GM19397 (cell line): ENCODE measurements around the gene GDF2.

ENCODE experiments used
- ATAC-seq: cut with Tn5 transposase; IDR thresholded peaks from one replicate; pipeline ENCODE4 v1.9.1; 2021; ENCODE audit warnings: mild to moderate bottlenecking, moderate library complexity; ENCODE audit not compliant: unreplicated experiment

Gene GDF2

DNA sequence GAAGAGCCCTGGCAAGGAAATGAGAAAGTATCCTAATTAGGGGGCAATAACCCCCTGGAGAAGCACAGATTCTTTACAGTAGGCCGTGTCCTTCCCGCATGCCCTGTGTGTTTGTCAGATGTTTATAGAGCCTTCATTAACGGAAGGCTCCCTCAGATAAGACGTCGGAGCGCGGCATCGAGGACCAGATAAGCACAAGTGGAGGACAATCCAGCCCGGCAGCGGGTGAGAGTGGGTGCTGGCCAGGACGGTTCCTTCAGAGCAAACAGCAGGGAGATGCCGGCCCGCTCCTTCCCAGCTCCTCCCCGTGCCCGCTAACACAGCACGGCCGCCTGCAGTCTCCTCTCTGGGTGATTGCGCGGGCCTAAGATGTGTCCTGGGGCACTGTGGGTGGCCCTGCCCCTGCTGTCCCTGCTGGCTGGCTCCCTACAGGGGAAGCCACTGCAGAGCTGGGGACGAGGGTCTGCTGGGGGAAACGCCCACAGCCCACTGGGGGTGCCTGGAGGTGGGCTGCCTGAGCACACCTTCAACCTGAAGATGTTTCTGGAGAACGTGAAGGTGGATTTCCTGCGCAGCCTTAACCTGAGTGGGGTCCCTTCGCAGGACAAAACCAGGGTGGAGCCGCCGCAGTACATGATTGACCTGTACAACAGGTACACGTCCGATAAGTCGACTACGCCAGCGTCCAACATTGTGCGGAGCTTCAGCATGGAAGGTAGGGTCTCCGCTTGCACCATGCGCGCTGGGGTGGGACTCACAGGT is at the start of gene GDF2:
TSS of gene GDF2 (plus strand) at position 155 of the 762 bp plus-strand sequence. CDS start at position 370, 215 bp downstream.
- no peak for ATAC-seq

DNA sequence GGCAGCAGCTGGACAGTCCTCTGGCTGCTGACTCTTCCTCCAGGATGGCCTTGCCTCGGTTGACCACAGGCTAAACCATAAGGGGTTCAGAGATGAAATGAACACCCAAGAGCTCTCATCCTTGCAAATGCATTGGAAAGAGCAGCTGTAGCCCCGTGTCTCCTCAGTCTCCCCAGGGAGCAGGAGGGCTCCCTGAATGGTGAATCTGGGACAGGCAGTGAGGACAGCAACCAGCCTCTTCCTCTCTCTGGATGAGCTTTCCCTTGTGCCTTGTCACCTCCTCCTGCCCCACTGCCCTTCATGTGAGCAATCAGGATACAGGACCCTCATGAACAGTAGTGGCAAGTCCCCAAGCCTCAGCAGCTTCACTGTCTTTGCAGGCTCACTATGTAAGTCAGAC is 46.2 kb upstream of the GDF2 start:
- ATAC-seq, result no peak

DNA sequence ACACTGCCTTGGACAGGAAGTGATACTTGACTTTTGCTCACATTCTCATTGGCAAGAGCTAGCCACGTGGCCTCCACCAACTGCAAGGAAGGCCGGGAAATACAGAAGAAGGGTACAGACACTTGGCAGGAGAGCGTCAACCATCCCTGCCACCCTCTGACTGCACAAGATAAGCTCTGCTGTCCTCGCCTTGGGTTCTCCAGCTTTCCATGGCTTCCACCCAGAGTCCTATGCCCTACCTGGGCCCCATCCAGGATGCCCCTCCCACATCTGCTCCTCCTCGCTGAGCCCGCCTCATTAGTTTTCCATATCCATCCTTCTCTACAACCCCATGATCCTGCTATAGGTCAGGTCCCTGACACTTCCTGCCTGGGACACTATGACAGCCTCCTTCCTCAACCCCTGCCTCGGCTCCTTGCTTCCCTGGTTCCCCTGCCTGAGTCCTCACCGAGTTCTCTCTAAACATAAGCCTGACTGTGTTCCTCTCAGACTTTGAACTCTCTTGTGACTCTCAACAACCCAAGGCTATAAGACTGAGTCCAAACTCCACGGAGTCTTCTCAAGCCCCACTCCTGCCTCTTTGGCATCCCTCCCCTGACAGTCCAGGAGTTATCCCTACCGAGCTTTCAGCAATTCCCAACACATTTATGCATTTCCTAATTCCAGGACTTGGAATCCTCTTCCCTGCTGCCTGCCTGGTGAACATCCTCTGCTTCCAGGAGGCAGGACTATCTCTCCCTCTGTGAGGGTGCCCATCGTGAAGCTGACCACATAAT is 45.5 kb upstream of the GDF2 start:
- ATAC-seq, result no peak

DNA sequence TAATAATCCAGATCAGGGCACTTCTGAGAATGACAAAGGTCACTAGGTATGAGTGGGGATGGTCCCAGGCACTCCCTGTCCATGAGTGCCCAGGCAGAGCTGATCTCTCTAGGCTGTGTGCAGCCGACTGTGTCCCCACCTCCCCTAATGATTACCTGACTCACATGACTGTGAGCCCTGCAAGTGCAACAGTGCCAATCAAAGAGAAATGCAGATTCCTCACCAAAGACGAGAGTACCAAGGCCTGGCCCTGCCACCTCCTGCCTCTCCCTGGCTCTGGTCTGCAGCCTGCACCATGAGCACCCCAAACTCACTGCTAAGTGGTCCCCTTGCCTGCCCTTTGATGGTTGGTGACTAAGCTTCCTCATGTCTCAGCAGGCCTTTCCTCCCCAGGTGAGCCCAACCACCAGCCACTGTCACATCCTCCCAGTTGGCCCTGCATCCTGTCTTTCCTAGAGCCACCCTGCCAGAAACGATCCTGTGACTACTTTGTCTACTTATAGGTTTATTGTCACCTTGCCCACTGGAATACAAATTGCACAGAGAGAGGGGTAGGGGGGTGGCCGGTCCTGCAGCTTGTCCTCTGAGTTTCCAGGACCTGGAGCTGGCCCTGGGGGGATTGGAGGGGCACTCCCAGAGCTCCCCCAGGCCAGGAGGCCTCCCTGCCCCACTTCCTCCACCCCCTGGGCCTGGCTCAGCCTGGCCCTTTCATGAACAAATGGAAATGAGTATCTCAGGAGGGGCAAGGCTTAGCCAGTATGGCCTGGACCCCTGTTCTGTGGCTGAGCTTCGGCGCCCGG is 44.7 kb upstream of the GDF2 start:
- ATAC-seq, result no peak

DNA sequence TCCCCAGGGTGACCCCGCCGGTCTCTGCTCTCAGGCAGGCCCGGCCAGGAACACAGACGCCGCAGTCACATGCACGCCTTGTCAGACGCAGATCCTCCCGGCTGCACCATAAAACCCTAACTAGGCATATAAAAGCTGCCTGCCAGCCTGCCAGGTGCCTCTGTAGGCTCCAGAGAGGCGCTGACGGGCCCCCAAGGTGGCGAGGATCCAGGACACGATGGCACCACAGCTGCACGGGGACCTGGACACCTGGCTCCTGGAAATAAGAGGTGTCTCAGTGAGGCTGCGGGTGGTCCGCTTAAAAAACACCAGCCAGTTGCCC is 44.1 kb upstream of the GDF2 start:
- ATAC-seq, result no peak

DNA sequence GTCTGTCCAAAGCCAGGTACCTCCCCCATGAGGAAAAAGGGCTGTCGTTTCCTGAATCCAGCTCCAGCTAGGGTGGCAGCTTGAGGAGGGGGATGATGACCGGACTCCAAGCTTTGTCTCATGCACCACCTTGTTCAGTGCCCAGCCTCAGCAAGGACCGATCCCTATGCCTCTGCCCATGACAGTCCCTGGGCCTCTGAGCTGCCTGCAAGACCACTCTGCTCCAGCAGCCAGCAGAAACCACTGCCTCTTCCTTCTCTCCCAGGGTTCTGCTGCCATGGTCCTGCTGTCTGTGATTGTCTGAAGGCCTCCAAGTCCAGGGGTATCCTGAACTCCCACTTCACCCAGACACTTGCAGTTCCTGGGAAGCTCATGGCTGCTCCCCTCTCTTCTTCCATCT is 43.5 kb upstream of the GDF2 start:
- no peak for ATAC-seq

DNA sequence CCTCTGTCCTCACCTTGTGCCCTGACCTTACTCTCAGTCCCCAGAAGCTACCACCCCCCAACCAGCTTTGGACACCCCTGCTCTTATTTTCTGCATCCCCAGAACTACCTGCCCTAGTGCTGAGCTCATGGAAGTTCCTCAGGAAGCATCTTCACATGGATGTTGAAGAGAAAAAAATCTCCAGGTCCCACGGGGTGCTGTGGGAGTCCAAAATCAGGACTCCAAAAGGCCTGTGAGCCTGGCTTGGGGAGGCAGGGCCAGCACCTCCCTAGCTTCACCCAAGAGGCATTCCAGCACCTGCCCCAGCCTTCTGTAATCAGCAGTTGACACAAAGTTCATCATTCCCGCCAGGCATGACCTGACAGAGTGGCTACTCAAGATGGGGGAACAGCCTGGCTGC is 43.0 kb upstream of the GDF2 start:
- no peak for ATAC-seq

DNA sequence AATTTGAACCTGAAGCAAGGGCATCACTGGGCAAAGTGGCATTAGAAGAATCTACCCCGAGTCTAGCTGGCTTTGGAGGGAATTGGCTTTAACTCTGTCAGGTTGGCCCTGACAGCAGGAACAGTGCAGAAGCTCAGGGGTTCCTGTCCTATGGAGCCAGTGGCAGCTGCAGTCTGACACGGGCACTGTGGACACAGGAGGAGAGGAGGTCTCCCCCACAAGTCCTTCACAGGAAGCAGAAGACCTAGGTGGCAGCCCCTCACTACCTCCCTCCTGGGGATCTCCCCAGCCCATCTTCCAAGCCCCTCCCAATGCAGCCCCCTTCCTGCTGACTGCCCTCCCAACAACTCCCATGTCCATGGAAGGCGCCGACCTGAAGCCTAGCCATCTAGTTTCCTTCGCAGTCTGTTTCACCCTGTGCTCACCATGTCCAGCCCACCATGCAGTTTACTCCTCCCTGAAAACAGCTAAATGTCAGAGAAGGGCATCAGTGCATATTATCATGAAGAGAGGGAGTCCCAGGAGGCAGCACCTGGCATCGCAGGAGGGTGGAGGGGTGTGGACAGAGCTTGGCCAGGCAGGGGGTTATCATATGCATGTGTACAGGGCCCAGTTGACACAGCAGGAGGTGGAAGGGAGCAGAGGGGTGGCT is 40.1 kb upstream of the GDF2 start:
- ATAC-seq, result no peak

DNA sequence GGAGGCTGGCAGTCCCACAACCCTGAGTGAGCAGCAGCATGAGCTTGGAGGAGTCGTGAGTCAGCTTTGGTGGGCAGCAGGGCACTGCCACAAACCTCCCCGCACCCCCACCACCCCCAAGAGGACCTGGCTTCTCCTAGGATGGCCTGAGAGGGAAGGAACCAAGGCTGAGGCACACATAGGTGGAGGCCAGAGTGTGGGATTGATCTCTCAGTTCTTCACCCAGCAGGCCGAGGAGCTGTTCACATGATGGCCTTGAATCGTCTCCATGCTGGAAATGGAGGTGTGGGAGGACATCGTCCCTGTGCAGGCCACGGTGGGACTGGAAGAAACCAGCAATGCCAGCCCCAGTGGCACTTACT is 39.6 kb upstream of the GDF2 start:
- no peak for ATAC-seq

DNA sequence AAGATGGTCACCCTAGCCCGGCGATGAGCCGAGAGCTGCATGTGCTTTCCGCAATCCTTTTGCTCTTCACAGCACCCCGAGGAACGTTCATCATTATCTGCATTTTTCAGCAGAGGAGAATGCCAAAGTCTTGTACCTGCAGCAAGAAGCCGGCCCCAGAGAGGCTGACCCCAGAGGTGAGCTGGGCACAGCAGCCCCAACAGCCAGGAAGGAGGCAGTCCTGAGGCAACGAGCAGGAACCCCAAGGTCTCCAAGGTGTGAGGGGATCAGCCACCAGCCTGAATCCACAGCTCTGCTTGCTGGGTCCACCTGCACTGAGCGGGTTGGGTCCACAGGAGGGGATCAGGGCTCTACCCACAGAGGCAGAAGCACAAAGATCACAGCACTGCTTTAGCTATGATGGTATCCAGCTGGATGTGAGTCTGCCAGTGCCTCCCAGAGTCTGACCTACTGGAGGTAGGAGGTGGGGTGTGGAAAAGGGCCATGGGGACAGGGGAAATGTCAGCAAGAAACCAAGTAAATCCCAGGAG is 39.1 kb upstream of the GDF2 start:
- no peak for ATAC-seq

DNA sequence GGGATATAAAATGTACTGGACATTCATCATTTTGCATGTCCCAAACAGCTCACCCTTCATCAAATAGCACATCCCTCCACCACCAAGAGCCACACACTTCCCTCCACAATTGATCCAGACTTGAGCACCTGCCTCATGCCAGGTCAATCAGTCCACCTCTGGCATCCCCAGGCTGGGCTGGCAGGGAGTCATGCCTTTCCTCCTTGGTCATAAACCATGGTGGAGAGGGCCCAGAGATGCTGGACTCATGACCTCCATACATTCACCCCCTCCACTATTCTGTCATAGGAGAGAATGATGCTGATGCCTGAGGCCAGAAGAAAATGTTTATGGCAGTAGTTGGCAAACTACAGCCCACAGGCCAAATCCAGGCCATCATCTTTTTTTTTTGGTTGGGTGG is 38.4 kb upstream of the GDF2 start:
- no peak for ATAC-seq

DNA sequence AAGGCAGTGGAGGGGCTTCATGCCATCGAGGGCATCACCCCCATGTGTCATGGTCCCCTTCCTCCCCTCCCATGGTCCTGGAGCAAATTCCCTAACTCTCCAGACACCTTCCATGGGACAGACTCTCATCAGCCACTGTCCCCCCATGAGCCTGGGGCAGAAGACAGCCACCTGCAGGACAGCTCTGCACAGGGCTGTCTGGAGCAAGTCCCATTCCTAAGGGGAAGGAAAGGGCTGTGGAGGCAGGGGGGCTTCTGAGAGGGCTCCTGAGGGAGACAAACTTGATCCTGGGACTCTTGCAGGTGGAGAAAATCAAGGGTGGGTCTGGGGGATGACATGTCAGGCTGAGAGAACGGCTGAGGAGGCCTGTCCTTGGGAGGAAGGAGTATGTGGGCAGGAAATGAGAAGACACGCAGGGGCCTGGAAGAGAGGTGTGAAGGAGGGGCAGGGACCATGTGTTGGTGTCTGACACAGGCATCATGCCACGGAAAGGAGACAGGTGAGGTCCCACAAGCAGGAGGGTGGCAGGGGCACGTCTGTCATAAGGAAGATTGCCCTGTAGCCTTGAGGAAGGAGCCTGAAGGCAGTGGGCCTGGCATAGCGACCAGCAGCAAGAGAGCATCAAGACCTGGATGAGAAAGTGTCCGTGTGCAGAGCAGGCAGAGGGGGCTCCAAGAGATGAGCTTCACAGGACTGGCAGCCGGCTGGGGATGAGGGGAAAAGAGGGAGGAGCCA is 36.7 kb upstream of the GDF2 start:
- no peak for ATAC-seq

DNA sequence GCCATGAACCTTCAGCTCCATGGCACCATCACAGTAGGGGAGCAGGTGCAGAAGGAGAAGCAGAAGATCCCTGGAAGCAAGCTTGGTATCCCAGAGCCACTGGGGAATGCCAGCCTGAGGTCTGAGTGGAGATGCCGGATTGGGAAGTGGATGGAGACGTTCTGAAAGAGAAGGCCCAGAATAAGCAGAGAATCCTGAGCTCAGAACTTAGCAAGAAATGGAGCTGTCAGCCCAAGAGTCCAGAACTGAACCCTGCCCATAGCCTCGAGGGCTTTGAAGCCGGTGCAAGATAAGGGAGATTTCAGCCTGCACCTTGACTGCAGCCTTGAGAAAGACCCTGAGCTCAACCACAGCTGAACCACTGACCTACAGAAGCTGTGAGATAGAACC is 36.1 kb upstream of the GDF2 start:
- no peak for ATAC-seq

DNA sequence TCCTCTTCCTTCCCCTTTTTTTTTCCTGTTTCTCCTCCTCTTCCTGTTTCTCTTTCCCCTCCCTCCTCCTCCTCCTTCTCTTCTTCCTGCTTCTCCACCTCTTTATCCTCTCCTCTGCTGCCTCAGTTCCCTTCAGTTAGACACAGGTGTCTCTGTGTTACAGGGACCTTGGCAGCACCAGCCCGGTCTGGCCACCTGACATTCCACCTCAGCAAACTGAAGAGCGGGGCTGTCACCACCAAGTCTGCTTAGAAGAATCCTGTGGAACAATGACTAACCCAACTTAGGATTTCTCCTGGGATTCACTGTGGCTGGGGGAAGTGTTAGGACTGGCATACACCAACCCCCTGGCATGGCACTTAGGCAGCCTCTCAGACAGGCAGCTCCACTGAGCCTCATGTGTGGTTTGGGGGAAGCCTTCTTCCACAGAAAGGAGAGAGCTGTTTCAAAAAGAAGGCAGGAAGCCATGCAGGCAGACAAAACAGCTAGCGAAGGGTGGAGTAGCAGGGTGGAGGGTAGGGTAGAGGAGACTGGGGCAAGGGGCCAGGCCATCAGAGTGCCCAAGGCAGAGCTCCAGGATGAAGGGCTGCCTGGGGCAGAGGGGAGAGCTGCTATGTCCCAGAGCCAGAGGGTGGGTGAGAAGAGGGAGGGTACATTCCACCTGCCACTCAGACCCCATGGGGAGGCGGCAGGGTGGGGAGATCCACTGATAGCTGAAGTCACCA is 35.5 kb upstream of the GDF2 start:
- no peak for ATAC-seq

DNA sequence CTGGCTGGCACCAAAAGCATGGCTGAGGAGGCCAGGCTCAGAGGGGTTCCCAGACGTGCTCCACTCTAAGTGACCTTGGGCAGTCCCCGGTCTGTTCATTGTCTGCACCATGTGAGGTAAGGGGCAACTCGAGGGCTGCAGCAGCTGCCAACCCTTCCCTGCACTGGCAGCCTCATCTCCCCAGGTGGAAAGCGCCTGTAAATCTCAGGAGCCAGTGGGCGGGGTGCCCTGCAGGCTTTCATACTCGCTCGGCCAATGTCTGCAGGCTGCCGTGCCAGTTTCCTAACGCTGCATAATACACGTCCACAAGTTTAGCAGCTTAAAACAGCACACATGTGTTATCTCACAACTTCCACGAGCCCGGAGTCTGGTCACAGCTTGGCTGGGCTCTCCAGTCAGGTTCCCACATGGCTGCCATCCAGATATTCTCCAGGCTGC is 34.9 kb upstream of the GDF2 start:
- no peak for ATAC-seq

DNA sequence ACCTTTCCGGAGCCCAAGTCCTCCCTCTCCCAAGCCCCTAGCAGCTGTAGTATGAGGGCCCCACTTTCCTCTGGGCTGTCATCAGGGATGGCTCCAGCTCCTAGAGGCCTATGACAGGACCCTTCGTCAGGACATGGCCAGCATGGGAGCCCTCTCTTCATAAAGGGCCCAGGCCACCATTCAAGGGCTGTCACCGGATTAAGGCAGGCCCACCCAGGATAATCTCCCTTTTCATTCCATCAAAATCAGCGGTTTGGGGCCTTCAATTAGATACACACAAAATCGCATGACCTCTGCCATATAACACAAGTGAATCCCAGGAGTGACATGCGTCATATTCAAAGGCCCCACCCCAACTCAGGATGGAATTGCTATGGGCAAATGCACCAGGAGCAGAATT is 34.4 kb upstream of the GDF2 start:
- no peak for ATAC-seq

DNA sequence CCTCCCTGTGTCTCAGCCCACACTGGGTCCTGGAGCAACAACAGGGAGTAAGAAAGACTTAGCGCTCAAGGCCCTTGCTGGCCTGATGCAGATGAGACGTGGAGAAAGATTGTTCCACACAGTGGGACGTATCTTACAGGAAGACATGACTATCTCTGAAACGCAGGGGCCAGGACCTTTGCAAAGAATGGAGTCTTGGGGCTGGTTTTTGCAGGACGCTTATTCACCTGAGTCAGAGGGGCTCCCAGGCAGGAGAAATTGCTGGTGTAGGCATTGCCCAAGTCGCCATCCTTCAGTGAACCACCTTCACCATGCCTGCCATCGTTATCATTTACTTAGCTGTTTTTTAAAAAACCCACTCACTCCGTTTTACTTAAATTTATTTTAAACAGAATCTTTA is 34.0 kb upstream of the GDF2 start:
- ATAC-seq, result no peak

DNA sequence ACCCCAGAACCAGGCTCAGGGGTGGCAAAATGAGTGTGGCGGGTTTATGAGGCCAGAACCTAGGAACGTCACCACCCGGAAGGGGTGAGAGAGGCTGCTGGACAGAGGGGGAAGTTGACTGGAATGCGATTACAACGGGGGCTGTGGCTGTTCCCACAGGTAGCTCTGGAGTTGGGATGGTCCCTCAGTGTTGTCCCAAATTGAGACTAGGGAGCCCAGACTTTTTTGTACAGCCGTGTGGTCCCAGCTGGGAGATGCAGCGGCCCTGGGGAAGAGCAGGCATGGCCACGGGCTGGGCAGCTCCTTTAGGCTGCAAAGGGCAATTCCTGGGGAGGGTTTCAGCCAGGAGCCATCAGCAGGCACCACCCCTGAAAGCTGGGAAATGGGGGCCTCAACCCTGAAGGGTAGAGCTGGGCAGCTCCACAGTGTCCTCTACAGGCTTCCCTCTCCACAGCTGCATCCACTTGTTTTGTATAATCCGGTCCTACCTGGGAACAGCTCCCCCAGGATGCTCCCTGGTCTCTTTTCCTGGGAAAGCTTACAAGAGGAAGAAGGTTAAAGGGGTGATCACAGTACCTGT is 33.2 kb upstream of the GDF2 start:
- no peak for ATAC-seq

DNA sequence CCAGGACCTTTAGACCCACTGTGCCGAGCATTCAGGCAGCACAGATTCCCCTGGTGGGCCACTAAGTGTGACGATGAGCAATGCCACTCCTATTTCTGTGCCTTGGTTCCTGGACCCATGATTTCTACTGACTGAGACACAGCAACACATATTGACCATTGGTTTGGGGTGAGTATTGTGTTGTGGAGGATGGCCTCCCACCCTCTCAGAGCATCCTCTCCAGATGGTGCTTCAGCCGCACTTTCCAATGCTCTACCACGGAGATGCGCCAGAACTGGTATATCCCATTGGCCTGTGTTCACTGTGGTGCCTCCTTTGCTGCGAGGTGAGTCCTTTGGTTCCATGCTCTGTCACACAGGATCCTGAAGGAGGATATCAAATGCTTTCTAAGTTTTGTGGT is 32.3 kb upstream of the GDF2 start:
- ATAC-seq, result no peak
